ENCODE measurements around the gene CAMTA1. TPM values are rescaled to one million over a fixed set of nuclear protein-coding genes. Genes with fewer than 3 reads are reported as not detected.

CAMTA1 gene
- total RNA-seq, 2 experiments from 2014 or later: 43.9 to 73.3 TPM

DNA sequence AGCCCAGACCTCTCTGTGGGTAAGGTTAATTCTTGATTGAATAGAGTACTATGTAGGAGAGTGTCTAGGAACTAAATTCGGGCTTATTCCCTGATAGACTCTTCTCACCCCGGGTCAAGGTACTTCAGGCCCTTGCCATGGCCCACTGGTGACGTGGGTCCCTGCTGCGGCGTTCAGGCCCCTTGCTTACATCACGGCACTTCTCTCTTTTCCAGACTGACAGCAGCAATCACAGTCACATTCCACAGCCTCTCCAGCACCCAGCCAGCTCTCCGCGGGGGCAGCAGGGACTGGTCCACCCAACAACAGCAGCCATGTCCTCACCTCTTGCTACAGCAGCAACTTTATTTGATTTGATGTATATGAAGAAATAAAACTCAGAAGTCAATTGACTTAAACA is 584.6 kb downstream of the CAMTA1 start:
- BruUV-seq (replicated peaks): no TSS peak
- CTCF ChIA-PET (ENCODE audit: unreplicated experiment): no interaction called here

GRCh38 chr1:7371926-7372325 is 586.7 kb downstream of the CAMTA1 start:
- POLR2A ChIA-PET: no interaction called here
- Histone ChIP-seq H3K27ac (ENCODE audit: low read depth, low read length, poor library complexity, severe bottlenecking) (no peak overlapping the region), H3K36me3 (ENCODE audit: insufficient read depth, low read length) (no peaks in the 10 kb centered on the region), H3K4me1 (ENCODE audit: insufficient read depth, low read length, poor library complexity, severe bottlenecking) (no peaks in the 10 kb centered on the region), H2AFZ (ENCODE audit: low read length) (no peak overlapping the region), H3K79me2 (ENCODE audit: insufficient read depth, low read depth, low read length) (no peaks in the 10 kb centered on the region), H3K4me2 (ENCODE audit: low read length) (no peak overlapping the region), H3K9me2 (ENCODE audit: insufficient read depth, low read length) (no peaks in the 10 kb centered on the region), H4K20me1 (ENCODE audit: insufficient read depth, low read length) (no peaks in the 10 kb centered on the region), H3K4me3 (ENCODE audit: low read depth, low read length, poor library complexity, severe bottlenecking) (no peak overlapping the region), H3K9me3 (ENCODE audit: low read length) (no peaks in the 10 kb centered on the region)
- no peak for TF ChIP-seq EZH2phosphoT487 (IDR thresholded peaks at IDR 0.05; ENCODE audit: borderline replicate concordance, low read depth, low read length)
- BruUV-seq (replicated peaks): no TSS peak
- CTCF ChIA-PET (ENCODE audit: unreplicated experiment): no interaction called here
- DNase-seq (ENCODE audit: low spot score): no peak
- intact Hi-C loops (cut with micrococcal nuclease; ENCODE audit: unreplicated experiment): no loop called here

More for the DNA sequence above, 584.6 kb downstream of the CAMTA1 start:
- TF ChIP-seq EZH2phosphoT487 (IDR thresholded peaks at IDR 0.05; ENCODE audit: borderline replicate concordance, low read depth, low read length) (no peak), CTCF (conservative IDR thresholded peaks at IDR 0.05; ENCODE audit: low read length) (no peak)
- no peak overlapping the region for H3K27ac ChIP-seq (ENCODE audit: low read depth, low read length, poor library complexity, severe bottlenecking)
- no peaks in the 10 kb centered on the region for H4K20me1 ChIP-seq (ENCODE audit: insufficient read depth, low read length)
- H3K4me1 ChIP-seq (ENCODE audit: insufficient read depth, low read length, poor library complexity, severe bottlenecking): no peaks in the 10 kb centered on the region
- H3K79me2 ChIP-seq (ENCODE audit: insufficient read depth, low read depth, low read length): no peaks in the 10 kb centered on the region
- no peaks in the 10 kb centered on the region for H3K9me2 ChIP-seq (ENCODE audit: insufficient read depth, low read length)
- H3K36me3 ChIP-seq (ENCODE audit: insufficient read depth, low read length): no peaks in the 10 kb centered on the region
- H2AFZ ChIP-seq (ENCODE audit: low read length): no peak overlapping the region
- intact Hi-C loops (cut with micrococcal nuclease; ENCODE audit: unreplicated experiment): no loop called here
- DNase-seq (ENCODE audit: low spot score): no peak
- no peak overlapping the region for H3K4me2 ChIP-seq (ENCODE audit: low read length)
- POLR2A ChIA-PET: no interaction called here
- no peaks in the 10 kb centered on the region for H3K9me3 ChIP-seq (ENCODE audit: low read length)
- no peak overlapping the region for H3K4me3 ChIP-seq (ENCODE audit: low read depth, low read length, poor library complexity, severe bottlenecking)

DNA sequence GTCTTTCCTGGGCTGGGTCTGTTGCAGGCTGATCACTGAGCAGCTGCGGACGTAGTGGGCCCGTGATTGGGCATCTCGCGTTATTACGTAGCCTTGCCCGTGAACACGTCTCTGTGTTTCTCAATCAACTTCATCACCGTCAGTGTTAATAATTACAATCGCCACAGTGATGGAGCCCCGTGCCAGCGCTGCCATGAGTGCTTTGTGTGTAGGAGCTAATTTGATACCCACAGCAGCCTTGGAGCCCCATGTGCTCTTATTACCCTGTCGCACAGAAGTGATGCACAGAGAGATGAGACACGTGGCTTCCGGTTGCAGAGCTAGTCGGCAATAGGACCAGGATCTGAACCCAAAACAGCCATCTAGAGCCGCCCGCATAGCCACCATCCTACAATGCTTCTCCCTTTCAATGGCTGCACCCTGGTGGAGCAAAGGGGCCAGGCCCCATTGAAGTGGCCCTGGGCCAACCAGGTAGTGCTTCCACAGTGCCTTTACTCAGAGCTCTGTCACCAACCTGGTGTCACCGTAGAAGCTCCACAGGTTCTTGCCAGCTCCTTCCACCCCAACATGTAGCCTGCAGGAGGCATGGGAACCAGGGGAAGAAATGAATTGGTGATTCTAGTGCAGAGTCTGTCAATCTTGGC is 587.3 kb downstream of the CAMTA1 start:
- Histone ChIP-seq H3K9me3 (ENCODE audit: low read length) (no peaks in the 10 kb centered on the region), H3K4me1 (ENCODE audit: insufficient read depth, low read length, poor library complexity, severe bottlenecking) (no peaks in the 10 kb centered on the region), H3K36me3 (ENCODE audit: insufficient read depth, low read length) (no peaks in the 10 kb centered on the region), H2AFZ (ENCODE audit: low read length) (no peak overlapping the region), H3K4me2 (ENCODE audit: low read length) (no peak overlapping the region), H4K20me1 (ENCODE audit: insufficient read depth, low read length) (no peaks in the 10 kb centered on the region), H3K27ac (ENCODE audit: low read depth, low read length, poor library complexity, severe bottlenecking) (no peak overlapping the region), H3K9me2 (ENCODE audit: insufficient read depth, low read length) (no peaks in the 10 kb centered on the region), H3K4me3 (ENCODE audit: low read depth, low read length, poor library complexity, severe bottlenecking) (no peak overlapping the region), H3K79me2 (ENCODE audit: insufficient read depth, low read depth, low read length) (no peaks in the 10 kb centered on the region)
- ChIA-PET CTCF (ENCODE audit: unreplicated experiment) (no interaction called here), POLR2A (no interaction called here)
- no TSS peak for BruUV-seq (replicated peaks)
- TF ChIP-seq CTCF (conservative IDR thresholded peaks at IDR 0.05; ENCODE audit: low read length) (no peak), EZH2phosphoT487 (IDR thresholded peaks at IDR 0.05; ENCODE audit: borderline replicate concordance, low read depth, low read length) (no peak)
- DNase-seq (ENCODE audit: low spot score): no peak
- intact Hi-C loops (cut with micrococcal nuclease; ENCODE audit: unreplicated experiment): no loop called here
